ENCODE data around the gene PLEKHA5. TPM values are rescaled to one million over a fixed set of nuclear protein-coding genes. Genes with fewer than 3 reads are reported as not detected.

Gene PLEKHA5
- total RNA-seq, 1 experiment from 2014 or later, result 19.6 TPM

GRCh38 chr12:19127270-19127669 is 2.3 kb upstream of the PLEKHA5 start:
- no peak for DNase-seq (ENCODE audit: low read depth)

GRCh38 chr12:19128485-19128884 is 1.0 kb upstream of the PLEKHA5 start:
- no peak for DNase-seq (ENCODE audit: low read depth)

- DNase-seq (ENCODE audit: low read depth), result peak; percentile 29
These were observed 429 bp upstream of the PLEKHA5 start for GRCh38 chr12:19129122-19129485.

GRCh38 chr12:19130224-19131024 is 891 bp downstream of the PLEKHA5 start:
- DNase-seq (ENCODE audit: low read depth), result peak; percentile 38

- DNase-seq (ENCODE audit: low read depth), result peak; percentile 72
These were observed 1.5 kb downstream of the PLEKHA5 start for GRCh38 chr12:19131025-19131444.

GRCh38 chr12:19138551-19138950 is 9.0 kb downstream of the PLEKHA5 start:
- peak; percentile 90 for DNase-seq (ENCODE audit: low read depth)

- DNase-seq (ENCODE audit: low read depth), result no peak
These were observed 9.4 kb downstream of the PLEKHA5 start for GRCh38 chr12:19138956-19139355.

- DNase-seq (ENCODE audit: low read depth), result no peak
These were observed 10.2 kb downstream of the PLEKHA5 start for GRCh38 chr12:19139615-19140194.

GRCh38 chr12:19140381-19141236 is 11.1 kb downstream of the PLEKHA5 start:
- peak; percentile 51 for DNase-seq (ENCODE audit: low read depth)

- DNase-seq (ENCODE audit: low read depth), result no peak
These were observed 13.0 kb downstream of the PLEKHA5 start for GRCh38 chr12:19142499-19142898.

GRCh38 chr12:19144287-19144686 is 14.8 kb downstream of the PLEKHA5 start:
- no peak for DNase-seq (ENCODE audit: low read depth)

- no peak for DNase-seq (ENCODE audit: low read depth)
These were observed 15.5 kb downstream of the PLEKHA5 start for GRCh38 chr12:19144985-19145384.

- no peak for DNase-seq (ENCODE audit: low read depth)
These were observed 19.3 kb downstream of the PLEKHA5 start for GRCh38 chr12:19148860-19149259.

GRCh38 chr12:19150273-19150900 is 20.9 kb downstream of the PLEKHA5 start:
- DNase-seq (ENCODE audit: low read depth), result peak; percentile 72

GRCh38 chr12:19151298-19151697 is 21.8 kb downstream of the PLEKHA5 start:
- DNase-seq (ENCODE audit: low read depth), result peak; percentile 82

GRCh38 chr12:19153396-19153795 is 23.9 kb downstream of the PLEKHA5 start:
- no peak for DNase-seq (ENCODE audit: low read depth)

GRCh38 chr12:19154686-19155085 is 25.2 kb downstream of the PLEKHA5 start:
- no peak for DNase-seq (ENCODE audit: low read depth)

- no peak for DNase-seq (ENCODE audit: low read depth)
These were observed 26.6 kb downstream of the PLEKHA5 start for GRCh38 chr12:19155981-19156734.

GRCh38 chr12:19158923-19159322 is 29.4 kb downstream of the PLEKHA5 start:
- no peak for DNase-seq (ENCODE audit: low read depth)

- DNase-seq (ENCODE audit: low read depth), result no peak
These were observed 31.7 kb downstream of the PLEKHA5 start for GRCh38 chr12:19161216-19161615.

GRCh38 chr12:19165451-19165850 is 35.9 kb downstream of the PLEKHA5 start:
- DNase-seq (ENCODE audit: low read depth), result no peak
